Uterine smooth muscle cell (primary cell): ENCODE measurements around the gene LIG3. TPM values are rescaled to one million over a fixed set of nuclear protein-coding genes. Genes with fewer than 3 reads are reported as not detected.

Source experiments
- total RNA-seq: library from RNA; depleted of rRNA; stranded (reverse); fragments of >200 nt; gene quantifications from 2 replicates; pipeline ENCODE4 v1.2.3, GENCODE V29; 2014

Gene LIG3
- 48.4 and 75.0 TPM in 2 replicates for total RNA-seq

GRCh38 chr17:34980353-34980680, at the start of gene LIG3:
Gene LIG3 (plus strand): TSS chr17:34980512. CDS start chr17:34983006, 2,494 bp downstream.

GRCh38 chr17:34961093-34961911, 19.0 kb upstream of the LIG3 start, which contains the start of the genes CCT6B and ZNF830:
Gene CCT6B (minus strand): TSS chr17:34961460. CDS start chr17:34961393, 67 bp downstream.
Gene ZNF830 (plus strand): TSS chr17:34961540. CDS start chr17:34961567, 27 bp downstream.

Other genes with a start within 250 kb of the LIG3 start
- 0.66 and 1.2 TPM in 2 replicates for gene CCT6B, start 19.1 kb upstream of the LIG3 start, total RNA-seq
- gene ZNF830, start 19.0 kb upstream of the LIG3 start, total RNA-seq, result 15.2 and 16.2 TPM in 2 replicates
- gene RFFL, start 83.2 kb downstream of the LIG3 start, total RNA-seq, result 12.2 and 24.2 TPM in 2 replicates
- gene RAD51D, start 139.3 kb downstream of the LIG3 start, total RNA-seq, result 9.9 and 11.6 TPM in 2 replicates
- gene FNDC8, start 141.1 kb downstream of the LIG3 start, total RNA-seq, result not detected in 2 replicates
- 25.1 and 30.8 TPM in 2 replicates for gene NLE1, start 161.8 kb downstream of the LIG3 start, total RNA-seq
- gene UNC45B, start 167.3 kb downstream of the LIG3 start, total RNA-seq, result not detected in 2 replicates
- gene SLC35G3, start 213.9 kb downstream of the LIG3 start, total RNA-seq, result not detected in 2 replicates